ENCODE measurements around the gene SORCS2.

DNA sequence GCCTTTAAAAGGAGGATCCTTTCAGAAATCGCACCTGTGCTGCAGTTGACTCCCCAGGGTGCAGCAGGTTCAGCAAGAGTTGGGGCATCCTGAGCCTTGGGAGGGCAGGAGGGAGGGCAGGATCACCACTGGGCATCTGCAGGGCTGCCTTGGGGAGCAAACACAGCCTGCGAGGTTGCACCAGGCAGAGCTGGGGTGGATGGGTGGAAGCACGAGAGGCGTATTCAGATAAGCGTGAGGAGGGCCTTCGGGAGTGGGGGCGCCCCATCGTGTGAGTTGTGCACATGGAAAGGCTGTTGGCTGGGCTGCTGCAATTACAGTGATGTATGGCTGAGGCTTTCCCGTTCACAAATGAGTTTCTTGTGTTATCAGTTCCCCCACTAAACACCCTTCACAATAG lies 186.8 kb downstream of the SORCS2 start:
- TF ChIP-seq, protein P1, sequence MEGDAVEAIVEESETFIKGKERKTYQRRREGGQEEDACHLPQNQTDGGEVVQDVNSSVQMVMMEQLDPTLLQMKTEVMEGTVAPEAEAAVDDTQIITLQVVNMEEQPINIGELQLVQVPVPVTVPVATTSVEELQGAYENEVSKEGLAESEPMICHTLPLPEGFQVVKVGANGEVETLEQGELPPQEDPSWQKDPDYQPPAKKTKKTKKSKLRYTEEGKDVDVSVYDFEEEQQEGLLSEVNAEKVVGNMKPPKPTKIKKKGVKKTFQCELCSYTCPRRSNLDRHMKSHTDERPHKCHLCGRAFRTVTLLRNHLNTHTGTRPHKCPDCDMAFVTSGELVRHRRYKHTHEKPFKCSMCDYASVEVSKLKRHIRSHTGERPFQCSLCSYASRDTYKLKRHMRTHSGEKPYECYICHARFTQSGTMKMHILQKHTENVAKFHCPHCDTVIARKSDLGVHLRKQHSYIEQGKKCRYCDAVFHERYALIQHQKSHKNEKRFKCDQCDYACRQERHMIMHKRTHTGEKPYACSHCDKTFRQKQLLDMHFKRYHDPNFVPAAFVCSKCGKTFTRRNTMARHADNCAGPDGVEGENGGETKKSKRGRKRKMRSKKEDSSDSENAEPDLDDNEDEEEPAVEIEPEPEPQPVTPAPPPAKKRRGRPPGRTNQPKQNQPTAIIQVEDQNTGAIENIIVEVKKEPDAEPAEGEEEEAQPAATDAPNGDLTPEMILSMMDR (conservative IDR thresholded peaks at IDR 0.05; ENCODE audit: low read depth, low read length) = no peak
- TF ChIP-seq EZH2 (IDR thresholded peaks at IDR 0.05; ENCODE audit: borderline replicate concordance, low read depth, low read length, poor library complexity, severe bottlenecking) = no peak

Measured in A673 (cell line).